Measurements from ENCODE around the gene ATP10A. TPM values are rescaled to one million over a fixed set of nuclear protein-coding genes. Genes with fewer than 3 reads are reported as not detected.
"Not testable (repeated sequence)": the region's sequence is repeated elsewhere in the genome, so short reads cannot be mapped to it uniquely, and the experiment has no call there.

Gene ATP10A
- total and polyA plus RNA-seq, 2 donors from 2014 or later, result 4.0 to 6.8 TPM

DNA sequence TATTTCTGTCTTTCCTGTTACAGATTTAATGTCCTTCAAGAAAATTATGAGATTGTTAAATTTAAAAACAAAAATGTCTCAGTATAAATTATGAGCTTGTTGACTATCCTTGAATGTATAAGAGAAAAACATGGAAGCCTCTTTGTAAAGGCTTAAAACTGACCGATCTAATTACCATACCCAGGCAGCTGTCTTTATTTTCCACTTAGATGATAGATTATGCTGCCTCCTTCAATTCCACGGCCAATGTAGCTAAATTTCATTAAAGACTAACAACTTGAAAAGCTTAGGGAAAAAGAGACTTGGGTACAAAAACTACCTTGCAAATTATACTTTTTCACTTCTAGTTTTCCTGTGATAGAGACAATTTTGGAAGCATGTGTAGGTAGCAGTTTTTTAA is 88.3 kb downstream of the ATP10A start:
- intact Hi-C loops (cut with DNase I), result no loop called here
- Histone ChIP-seq H3K9ac (ENCODE audit: low read length in 3 of 3) (no peak overlapping the region), H3K4me1 (ENCODE audit: control insufficient read depth in 2 of 3, insufficient read depth in 2 of 3, low read depth in 1 of 3, low read length in 3 of 3) (no peaks in the 10 kb centered on the region), H3K27ac (ENCODE audit: low read depth in 2 of 2, low read length in 2 of 2) (no peak overlapping the region), H3K36me3 (ENCODE audit: control insufficient read depth in 2 of 3, insufficient read depth in 3 of 3, low read length in 3 of 3) (no peaks in the 10 kb centered on the region), H3K9me3 (ENCODE audit: control insufficient read depth in 2 of 3, insufficient read depth in 1 of 3, low read length in 3 of 3) (no peaks in the 10 kb centered on the region), H3K4me3 (ENCODE audit: low read length in 3 of 3) (no peak overlapping the region), H3K27me3 (ENCODE audit: control insufficient read depth, insufficient read depth, low read length) (no peaks in the 10 kb centered on the region)
- FAIRE-seq, result no peak
- TF ChIP-seq, protein P1, sequence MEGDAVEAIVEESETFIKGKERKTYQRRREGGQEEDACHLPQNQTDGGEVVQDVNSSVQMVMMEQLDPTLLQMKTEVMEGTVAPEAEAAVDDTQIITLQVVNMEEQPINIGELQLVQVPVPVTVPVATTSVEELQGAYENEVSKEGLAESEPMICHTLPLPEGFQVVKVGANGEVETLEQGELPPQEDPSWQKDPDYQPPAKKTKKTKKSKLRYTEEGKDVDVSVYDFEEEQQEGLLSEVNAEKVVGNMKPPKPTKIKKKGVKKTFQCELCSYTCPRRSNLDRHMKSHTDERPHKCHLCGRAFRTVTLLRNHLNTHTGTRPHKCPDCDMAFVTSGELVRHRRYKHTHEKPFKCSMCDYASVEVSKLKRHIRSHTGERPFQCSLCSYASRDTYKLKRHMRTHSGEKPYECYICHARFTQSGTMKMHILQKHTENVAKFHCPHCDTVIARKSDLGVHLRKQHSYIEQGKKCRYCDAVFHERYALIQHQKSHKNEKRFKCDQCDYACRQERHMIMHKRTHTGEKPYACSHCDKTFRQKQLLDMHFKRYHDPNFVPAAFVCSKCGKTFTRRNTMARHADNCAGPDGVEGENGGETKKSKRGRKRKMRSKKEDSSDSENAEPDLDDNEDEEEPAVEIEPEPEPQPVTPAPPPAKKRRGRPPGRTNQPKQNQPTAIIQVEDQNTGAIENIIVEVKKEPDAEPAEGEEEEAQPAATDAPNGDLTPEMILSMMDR (IDR thresholded peaks at IDR 0.05; ENCODE audit: borderline replicate concordance, extremely low read depth, insufficient read depth), result no peak
- DNase-seq, result no peak

DNA sequence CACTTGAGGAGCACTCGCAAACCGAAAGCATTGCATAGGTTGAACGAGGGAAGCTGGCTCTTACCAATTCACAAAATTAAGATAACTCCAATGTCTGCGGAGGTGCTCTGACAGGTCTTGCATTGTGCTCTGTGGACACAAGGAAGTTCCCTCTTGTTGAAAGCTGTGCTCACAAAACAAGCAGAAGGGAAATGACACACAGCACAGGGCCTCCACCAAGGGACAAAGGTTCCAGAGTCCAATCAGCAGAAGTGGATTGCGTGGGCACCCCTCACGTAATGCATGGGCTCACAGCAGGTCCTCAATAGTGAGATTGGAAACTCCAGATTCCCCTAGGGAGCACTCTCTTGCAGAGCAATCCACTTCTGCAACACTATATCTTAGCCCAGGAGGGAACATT is 89.9 kb downstream of the ATP10A start:
- Histone ChIP-seq H3K9me3 (ENCODE audit: control insufficient read depth in 2 of 3, insufficient read depth in 1 of 3, low read length in 3 of 3) (no peaks in the 10 kb centered on the region), H3K36me3 (ENCODE audit: control insufficient read depth in 2 of 3, insufficient read depth in 3 of 3, low read length in 3 of 3) (no peaks in the 10 kb centered on the region), H3K27ac (ENCODE audit: low read depth in 2 of 2, low read length in 2 of 2) (no peak overlapping the region), H3K27me3 (ENCODE audit: control insufficient read depth, insufficient read depth, low read length) (no peaks in the 10 kb centered on the region), H3K9ac (ENCODE audit: low read length in 3 of 3) (no peak overlapping the region), H3K4me1 (ENCODE audit: control insufficient read depth in 2 of 3, insufficient read depth in 2 of 3, low read depth in 1 of 3, low read length in 3 of 3) (no peaks in the 10 kb centered on the region), H3K4me3 (ENCODE audit: low read length in 3 of 3) (no peak overlapping the region)
- peak in 1 of 5 donors; percentile 1 for DNase-seq
- intact Hi-C loops (cut with DNase I), result no loop called here
- TF ChIP-seq, protein P1 (IDR thresholded peaks at IDR 0.05; ENCODE audit: borderline replicate concordance, extremely low read depth, insufficient read depth), result no peak
- FAIRE-seq, result no peak

DNA sequence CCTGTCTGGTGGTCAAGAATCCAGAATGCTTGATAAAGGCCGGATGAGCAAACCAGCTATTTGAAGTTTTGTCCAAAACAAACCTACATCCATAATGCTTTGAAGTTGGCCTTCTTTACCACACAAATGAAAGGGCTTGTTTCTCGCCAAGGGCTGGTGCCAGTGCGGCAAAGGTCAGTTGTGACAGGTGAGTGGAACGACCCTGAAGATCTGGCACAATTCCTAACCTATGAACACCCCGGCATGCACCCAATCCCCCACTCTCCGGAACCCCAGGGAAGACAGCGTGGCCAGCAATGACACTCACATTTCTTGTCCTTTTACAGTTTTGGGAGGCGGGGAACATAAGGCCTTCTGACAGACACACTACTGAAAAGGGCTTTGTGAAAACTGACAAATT is 90.6 kb downstream of the ATP10A start:
- H3K4me3 ChIP-seq (ENCODE audit: low read length in 3 of 3), result no peak overlapping the region
- no peaks in the 10 kb centered on the region for H3K9me3 ChIP-seq (ENCODE audit: control insufficient read depth in 2 of 3, insufficient read depth in 1 of 3, low read length in 3 of 3)
- no peaks in the 10 kb centered on the region for H3K4me1 ChIP-seq (ENCODE audit: control insufficient read depth in 2 of 3, insufficient read depth in 2 of 3, low read depth in 1 of 3, low read length in 3 of 3)
- intact Hi-C loops (cut with DNase I), result no loop called here
- H3K27me3 ChIP-seq (ENCODE audit: control insufficient read depth, insufficient read depth, low read length), result no peaks in the 10 kb centered on the region
- H3K36me3 ChIP-seq (ENCODE audit: control insufficient read depth in 2 of 3, insufficient read depth in 3 of 3, low read length in 3 of 3), result no peaks in the 10 kb centered on the region
- DNase-seq (peak in 1 of 5 donors; percentile 5), FAIRE-seq (no peak)
- H3K27ac ChIP-seq (ENCODE audit: low read depth in 2 of 2, low read length in 2 of 2), result no peak overlapping the region
- TF ChIP-seq, protein P1 (IDR thresholded peaks at IDR 0.05; ENCODE audit: borderline replicate concordance, extremely low read depth, insufficient read depth), result no peak
- H3K9ac ChIP-seq (ENCODE audit: low read length in 3 of 3), result no peak overlapping the region

DNA sequence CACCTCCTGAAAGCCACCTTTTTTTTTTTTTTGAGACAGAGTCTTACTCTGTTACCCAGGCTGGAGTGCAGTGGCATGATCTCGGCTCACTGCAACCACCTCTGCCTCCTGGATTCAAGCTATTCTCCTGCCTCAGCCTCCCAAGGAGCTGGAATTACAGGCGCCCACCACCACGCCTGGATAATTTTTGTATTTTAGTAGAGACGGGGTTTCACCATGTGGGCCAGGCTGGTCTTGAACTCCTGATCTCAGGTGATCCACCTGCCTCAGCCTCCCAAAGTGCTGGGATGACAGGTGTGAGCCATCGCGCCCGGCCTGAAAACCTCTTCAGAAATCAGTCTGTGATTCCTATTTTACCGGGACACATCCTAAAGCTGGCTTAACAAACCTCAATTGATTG is 91.4 kb downstream of the ATP10A start:
- H3K4me3 ChIP-seq (ENCODE audit: low read length in 3 of 3); H3K9me3 ChIP-seq (ENCODE audit: control insufficient read depth in 2 of 3, insufficient read depth in 1 of 3, low read length in 3 of 3); DNase-seq; H3K9ac ChIP-seq (ENCODE audit: low read length in 3 of 3); H3K36me3 ChIP-seq (ENCODE audit: control insufficient read depth in 2 of 3, insufficient read depth in 3 of 3, low read length in 3 of 3); H3K27ac ChIP-seq (ENCODE audit: low read depth in 2 of 2, low read length in 2 of 2); FAIRE-seq; H3K27me3 ChIP-seq (ENCODE audit: control insufficient read depth, insufficient read depth, low read length); H3K4me1 ChIP-seq (ENCODE audit: control insufficient read depth in 2 of 3, insufficient read depth in 2 of 3, low read depth in 1 of 3, low read length in 3 of 3); intact Hi-C loops (cut with DNase I): not testable (repeated sequence)
